Eye (tissue), 1 donor: ENCODE results near the gene TESK1.
"Not testable (repeated sequence)": the region's sequence is repeated elsewhere in the genome, so short reads cannot be mapped to it uniquely, and the experiment has no call there.

ENCODE experiments used
- DNase-seq: peaks from one replicate; pipeline ENCODE4 v3.0.0-alpha.2; 2015

The TESK1 gene

GRCh38 chr9:35616681-35617459, 11.8 kb downstream of the TESK1 start:
- DNase-seq, result peak; percentile 74

- no peak for DNase-seq
These were observed 12.5 kb downstream of the TESK1 start for GRCh38 chr9:35617548-35617947.

GRCh38 chr9:35618325-35618727, 13.3 kb downstream of the TESK1 start, which contains the start of gene CD72:
CD72 (minus strand) TSS chr9:35618413; CDS start chr9:35618303, 110 bp downstream.
- peak; percentile 67 for DNase-seq

GRCh38 chr9:35618854-35619799, 14.1 kb downstream of the TESK1 start:
- no peak for DNase-seq

GRCh38 chr9:35619800-35620158, 14.7 kb downstream of the TESK1 start:
- DNase-seq, result no peak

GRCh38 chr9:35627575-35627974, 22.5 kb downstream of the TESK1 start:
- no peak for DNase-seq

GRCh38 chr9:35628389-35628991, 23.4 kb downstream of the TESK1 start:
- no peak for DNase-seq

- DNase-seq, result no peak
These were observed 24.5 kb downstream of the TESK1 start for GRCh38 chr9:35629597-35629996.

GRCh38 chr9:35635730-35636129, 30.7 kb downstream of the TESK1 start:
- DNase-seq, result no peak

- no peak for DNase-seq
These were observed 31.2 kb downstream of the TESK1 start for GRCh38 chr9:35636135-35636876.

- DNase-seq, result not testable (repeated sequence)
These were observed 31.8 kb downstream of the TESK1 start for GRCh38 chr9:35636877-35637246.

GRCh38 chr9:35637427-35637955, 32.4 kb downstream of the TESK1 start:
- not testable (repeated sequence) for DNase-seq

- DNase-seq, result not testable (repeated sequence)
These were observed 33.7 kb downstream of the TESK1 start for GRCh38 chr9:35638751-35639150.

GRCh38 chr9:35639225-35639624, 34.2 kb downstream of the TESK1 start:
- DNase-seq, result not testable (repeated sequence)

GRCh38 chr9:35639631-35640030, 34.6 kb downstream of the TESK1 start:
- no peak for DNase-seq

- DNase-seq, result not testable (repeated sequence)
These were observed 35.4 kb downstream of the TESK1 start for GRCh38 chr9:35640431-35640830.

- DNase-seq, result not testable (repeated sequence)
These were observed 36.4 kb downstream of the TESK1 start for GRCh38 chr9:35641478-35641877.

GRCh38 chr9:35643046-35643445, 38.0 kb downstream of the TESK1 start:
- DNase-seq, result no peak

- not testable (repeated sequence) for DNase-seq
These were observed 40.7 kb downstream of the TESK1 start for GRCh38 chr9:35645736-35646135.

GRCh38 chr9:35646153-35646532, 41.1 kb downstream of the TESK1 start:
- DNase-seq, result no peak

GRCh38 chr9:35646533-35647265, 41.6 kb downstream of the TESK1 start:
- peak; percentile 97 for DNase-seq
